Testis (tissue), 3 donors: ENCODE data around the gene CASP6. TPM values are rescaled to one million over a fixed set of nuclear protein-coding genes. Genes with fewer than 3 reads are reported as not detected.

Experiments
- DNase-seq: peaks from one replicate; pipeline ENCODE4 v3.0.0-alpha.2; 2019
- H3K27ac ChIP-seq, 2 donors: fragments of 200-600 bp; sonication (generic); one replicate each; pipeline ENCODE4 v1.5.1; 2019
- H3K27me3 ChIP-seq: fragments of 200-600 bp; sonication (generic); one replicate; pipeline ENCODE4 v1.5.1; 2019
- H3K36me3 ChIP-seq: fragments of 200-600 bp; sonication (generic); one replicate; pipeline ENCODE4 v1.5.1; 2017; ENCODE audit warnings: low read depth; ENCODE audit errors: missing control alignments
- H3K4me1 ChIP-seq: fragments of 200-600 bp; sonication (generic); one replicate; pipeline ENCODE4 v1.5.1; 2019
- H3K4me3 ChIP-seq, 2 donors: fragments of 200-600 bp; sonication (generic); one replicate each; pipeline ENCODE4 v1.5.1; 2017 to 2019
- H3K9me3 ChIP-seq: fragments of 200-600 bp; sonication (generic); one replicate; pipeline ENCODE4 v1.5.1; 2017
- CTCF ChIP-seq, 3 experiments: fragments of 450-650 bp in 2 of 3; fragments of 200-600 bp in 1 of 3; sonication (generic) in 1 of 3; IDR thresholded peaks; one replicate each; pipeline ENCODE4 v1.5.1; 2016 to 2019; ENCODE audit warnings: antibody characterized with exemption in 3 of 3, mild to moderate bottlenecking in 2 of 3, moderate library complexity in 1 of 3
- POLR2A ChIP-seq: fragments of 450-650 bp; IDR thresholded peaks from one replicate; pipeline ENCODE4 v1.6.1; 2017; ENCODE audit warnings: antibody characterized with exemption, mild to moderate bottlenecking, moderate library complexity
- WGBS, 2 donors: methylation state at CpG; one replicate each; pipeline ENCODE4 v1.1.5; 2018; 5-methylcytosine and 5-hydroxymethylcytosine counted together
- intact Hi-C: fragments of 100-400 bp; cut with DNase I; formaldehyde crosslinking; loops from one replicate; pipeline ENCODE4 v1.15.1; 2023; ENCODE audit warnings: low total_unique reads
- polyA plus RNA-seq: library from polyadenylated mRNA; stranded (reverse); fragments of 350-450 nt; fragmentation: Illumina TruSeq; extraction: RNeasy Lipid Tissue Mini Kit (QIAGEN cat#74804); gene quantifications from one replicate; pipeline ENCODE4 v1.2.3, GENCODE V29; 2014; ENCODE audit warnings: low read depth, low replicate concordance; ENCODE audit not compliant: insufficient read depth
- total RNA-seq, 2 donors: library from RNA; depleted of rRNA; stranded (reverse); fragments of >200 nt; gene quantifications; one replicate each; pipeline ENCODE4 v1.2.3, GENCODE V29; 2016

Gene CASP6
- total and polyA plus RNA-seq, 3 donors from 2014 or later: 3.6 to 7.3 (median 7.1) TPM

GRCh38 chr4:109675181-109675580 is 28.1 kb downstream of the CASP6 start:
- no peak for DNase-seq
- intact Hi-C loops: no loop called here
- H3K27ac ChIP-seq: no peak overlapping the region
- 94 to 95% methylated on average over 3 of the region's 3 CpGs for WGBS, 2 donors
- H3K4me1 ChIP-seq: no peaks in the 10 kb centered on the region
- H3K27me3 ChIP-seq: no peaks in the 10 kb centered on the region
- H3K4me3 ChIP-seq: no peak overlapping the region
- H3K36me3 ChIP-seq: no peaks in the 10 kb centered on the region
- TF ChIP-seq CTCF (IDR thresholded peaks at IDR 0.05) (no peak), POLR2A (no peak)
- no peaks in the 10 kb centered on the region for H3K9me3 ChIP-seq

GRCh38 chr4:109673303-109673702 is 29.9 kb downstream of the CASP6 start:
- Histone ChIP-seq H3K4me3 (no peak overlapping the region), H3K27ac (no peak overlapping the region), H3K27me3 (no peaks in the 10 kb centered on the region), H3K9me3 (no peaks in the 10 kb centered on the region), H3K36me3 (no peaks in the 10 kb centered on the region), H3K4me1 (no peaks in the 10 kb centered on the region)
- TF ChIP-seq CTCF (IDR thresholded peaks at IDR 0.05) (no peak), POLR2A (no peak)
- no peak for DNase-seq
- intact Hi-C loops: no loop called here
- 89 to 94% methylated on average over 1 of the region's 1 CpG for WGBS, 2 donors

GRCh38 chr4:109672169-109672930 is 30.9 kb downstream of the CASP6 start:
- no peaks in the 10 kb centered on the region for H3K4me1 ChIP-seq
- intact Hi-C loops: no loop called here
- DNase-seq: no peak
- no peaks in the 10 kb centered on the region for H3K9me3 ChIP-seq
- TF ChIP-seq POLR2A (no peak), CTCF (IDR thresholded peaks at IDR 0.05) (no peak)
- H3K27ac ChIP-seq: no peak overlapping the region
- H3K27me3 ChIP-seq: no peaks in the 10 kb centered on the region
- no peak overlapping the region for H3K4me3 ChIP-seq
- H3K36me3 ChIP-seq: no peaks in the 10 kb centered on the region

- TF ChIP-seq CTCF (IDR thresholded peaks at IDR 0.05) (no peak), POLR2A (no peak)
- no peak for DNase-seq
- H3K4me1 ChIP-seq: no peaks in the 10 kb centered on the region
- no peaks in the 10 kb centered on the region for H3K9me3 ChIP-seq
- H3K27ac ChIP-seq: no peak overlapping the region
- intact Hi-C loops: no loop called here
- H3K4me3 ChIP-seq: no peak overlapping the region
- no peaks in the 10 kb centered on the region for H3K27me3 ChIP-seq
- H3K36me3 ChIP-seq: no peaks in the 10 kb centered on the region
Observed at GRCh38 chr4:109671350-109671749, 31.9 kb downstream of the CASP6 start.
